ENCODE measurements around the gene DLEU7. TPM values are rescaled to one million over a fixed set of nuclear protein-coding genes. Genes with fewer than 3 reads are reported as not detected.

The DLEU7 gene
- total RNA-seq, 1 experiment from 2014 or later: 1.5 TPM

- Mint-ChIP-seq H3K27ac (no peak overlapping the region), H3K27me3 (ENCODE audit: low read depth) (no peaks in the 10 kb centered on the region), H3K9me3 (peaks cover 6 to 8% of the 10 kb centered on the region in 2 experiments; a peak in 3 of 5 replicates), H3K4me1 (peaks cover 0 to 3% of the 10 kb centered on the region in 2 experiments; a peak in 2 of 4 replicates), H3K4me3 (no peak overlapping the region), H3K36me3 (ENCODE audit: insufficient read depth in 1 of 3, low read depth in 3 of 3) (peaks cover 0 to 8% (median 1%) of the 10 kb centered on the region in 3 experiments; a peak in 3 of 7 replicates)
- H2AK5ac ChIP-seq (ENCODE audit: insufficient read length, low read length): no peak overlapping the region
- WGBS (ENCODE audit: extremely low coverage, insufficient read length, low lambda C conversion rate): no CpG with 5 or more reads among the region's 9 CpGs
- no peaks in the 10 kb centered on the region for H3K23me2 ChIP-seq (ENCODE audit: insufficient read length, low read depth, low read length, poor library complexity, severe bottlenecking)
- no peak overlapping the region for H2BK12ac ChIP-seq (ENCODE audit: insufficient read length, low read depth, low read length)
- no peak overlapping the region for H2BK5ac ChIP-seq (ENCODE audit: insufficient read length, low read length)
- no peak overlapping the region for H3K4me2 ChIP-seq (ENCODE audit: insufficient read depth, insufficient read length, low read length)
- H2BK120ac ChIP-seq (ENCODE audit: low read depth, low read length, poor library complexity, severe bottlenecking): no peak overlapping the region
- no peak overlapping the region for H3K23ac ChIP-seq (ENCODE audit: insufficient read length, low read depth, low read length)
- H3K9ac ChIP-seq (ENCODE audit: extremely low read depth, insufficient read length, low read length): no peak overlapping the region
- H2BK20ac ChIP-seq (ENCODE audit: low read depth, low read length, poor library complexity, severe bottlenecking): no peak overlapping the region
- H2AFZ ChIP-seq (ENCODE audit: low read length): no peak overlapping the region
- H4K8ac ChIP-seq (replicated peaks; ENCODE audit: insufficient read length, low read depth, low read length): no peak overlapping the region
- no peak overlapping the region for H3K4ac ChIP-seq (ENCODE audit: low read depth, low read length)
- TF ChIP-seq CTCF (conservative IDR thresholded peaks at IDR 0.05): no peak
- no peak overlapping the region for H3T11ph ChIP-seq (ENCODE audit: low read length)
- H3K79me1 ChIP-seq (ENCODE audit: insufficient read depth, low read depth, low read length, poor library complexity, severe bottlenecking): no peaks in the 10 kb centered on the region
- no peak overlapping the region for H4K91ac ChIP-seq (ENCODE audit: insufficient read length, low read depth, low read length)
- H3K79me2 ChIP-seq (ENCODE audit: insufficient read depth, low read length): no peaks in the 10 kb centered on the region
- peaks cover 2% of the 10 kb centered on the region for H3K9me3 ChIP-seq (ENCODE audit: control insufficient read depth, low read depth, low read length)
- no peak for DNase-seq
- no peak overlapping the region for H3K27ac ChIP-seq (ENCODE audit: insufficient read length, low read depth, low read length)
- H3K18ac ChIP-seq (ENCODE audit: insufficient read length, low read depth, low read length): no peak overlapping the region
- no peaks in the 10 kb centered on the region for H4K20me1 ChIP-seq (ENCODE audit: control insufficient read depth, insufficient read depth, insufficient read length)
- no peak overlapping the region for H3K14ac ChIP-seq (ENCODE audit: insufficient read depth, low read length)
- H2BK15ac ChIP-seq (ENCODE audit: low read depth, low read length): no peak overlapping the region
- H3K56ac ChIP-seq (ENCODE audit: insufficient read length, low read depth, low read length): no peak overlapping the region
- no peaks in the 10 kb centered on the region; the same call in 1 of the 2 replicates for H3K4me1 ChIP-seq (ENCODE audit: insufficient read depth, low read length)
- H4K5ac ChIP-seq (ENCODE audit: insufficient read length, low read depth, low read length): no peak overlapping the region
- no peaks in the 10 kb centered on the region for H3K27me3 ChIP-seq (ENCODE audit: insufficient read depth, low read length)
Measured at GRCh38 chr13:50780201-50781015, 63.1 kb downstream of the DLEU7 start.

Data from H9 (cell line).